ENCODE data around the gene SLIT3. TPM values are rescaled to one million over a fixed set of nuclear protein-coding genes. Genes with fewer than 3 reads are reported as not detected.

Gene SLIT3
- total and polyA plus RNA-seq, 10 of the 15 experiments (the other 5 are each of a cell fraction or from before 2014, with no cell fraction given), result 0.05 TPM; not detected in 9

DNA sequence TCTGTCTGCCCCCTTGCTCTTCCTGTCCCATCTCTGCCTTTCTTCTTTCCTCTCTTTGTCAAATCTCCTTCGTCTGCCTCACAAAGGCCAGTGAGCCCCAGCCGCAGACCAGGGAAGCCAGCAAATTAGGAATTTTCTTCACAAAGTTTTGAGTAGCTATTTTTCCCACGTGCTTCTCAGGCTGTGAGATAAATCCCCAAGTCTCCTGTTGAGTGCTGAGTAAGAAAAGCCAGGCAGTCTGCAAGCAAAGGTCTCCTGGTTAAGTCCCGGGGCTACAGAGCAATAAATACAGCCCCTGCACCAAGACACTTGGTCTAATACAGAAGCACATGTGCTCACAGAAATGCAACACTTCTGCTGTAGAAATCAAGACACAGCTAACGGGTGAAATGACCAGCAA, 284.9 kb downstream of the SLIT3 start:
- H3K27me3 ChIP-seq (replicated peaks in 1 of 2; ENCODE audit: control insufficient read depth in 2 of 2, insufficient read depth in 2 of 2, low read length in 1 of 2), result peaks cover 0 to 1% of the 10 kb centered on the region in 2 experiments; a peak in 2 of 4 replicates
- in situ Hi-C loops (cut with MboI) (no loop called here), intact Hi-C loops (cut with micrococcal nuclease; ENCODE audit: unreplicated experiment) (no loop called here)
- no peaks in the 10 kb centered on the region for H3K9me3 ChIP-seq (replicated peaks; ENCODE audit: control insufficient read depth, insufficient read depth, low read length)
- no peak overlapping the region for H3K27ac ChIP-seq (ENCODE audit: control insufficient read depth, insufficient read depth)
- ChIA-PET SMC1A (ENCODE audit: uncharacterized antibody, unreplicated experiment) (no interaction called here), POLR2A (no interaction called here), CTCF (no interaction called here), RAD21 (ENCODE audit: unreplicated experiment) (no interaction called here)
- H3K9ac ChIP-seq (ENCODE audit: control insufficient read depth, insufficient read depth, low read length), result no peak overlapping the region
- H3K4me2 ChIP-seq (ENCODE audit: control insufficient read depth, insufficient read depth), result no peak overlapping the region
- no peak for FAIRE-seq
- no TSS peak for BruUV-seq (replicated peaks)
- H4K20me1 ChIP-seq (ENCODE audit: control insufficient read depth, insufficient read depth), result no peaks in the 10 kb centered on the region
- no peak overlapping the region for H2AFZ ChIP-seq (ENCODE audit: control insufficient read depth, low read depth, low read length)
- ATAC-seq, result no peak
- DNase-seq (ENCODE audit: low read depth, low spot score), result no peak
- WGBS (ENCODE audit: insufficient coverage, insufficient replicate concordance, low lambda C conversion rate, missing lambda C conversion rate), result 20% methylated on average over 5 of the region's 5 CpGs
- H3K4me3 ChIP-seq, result no peak overlapping the region
- no peaks in the 10 kb centered on the region for H3K79me2 ChIP-seq (ENCODE audit: control insufficient read depth, insufficient read depth, low read length)
- H3K36me3 ChIP-seq (ENCODE audit: control insufficient read depth in 2 of 2, insufficient read depth in 2 of 2, low read length in 1 of 2), result no peaks in the 10 kb centered on the region
- H3K4me1 ChIP-seq (ENCODE audit: control insufficient read depth, insufficient read depth, low read length), result 0 out of 2 replicates have a peak, but pooled peaks cover 5% of the 10 kb centered on the region
- no peak for TF ChIP-seq HSF1 (IDR thresholded peaks at IDR 0.05; ENCODE audit: low read depth, low read length)
- no peak for TF ChIP-seq SREBF2 (IDR thresholded peaks at IDR 0.05; ENCODE audit: low read length)
- TF ChIP-seq STAT1 (conservative IDR thresholded peaks at IDR 0.05), result no peak
- no peak for TF ChIP-seq SPI1 (IDR thresholded peaks at IDR 0.05; ENCODE audit: borderline replicate concordance, insufficient read depth, low read depth, low read length)
- TF ChIP-seq RELA (IDR thresholded peaks at IDR 0.05; ENCODE audit: borderline replicate concordance, partially characterized antibody), result no peak
- no peak for TF ChIP-seq BHLHE40 (IDR thresholded peaks at IDR 0.05; ENCODE audit: borderline replicate concordance in 1 of 2, low read depth in 2 of 2, low read length in 1 of 2)
- TF ChIP-seq MEF2A (IDR thresholded peaks at IDR 0.05; ENCODE audit: insufficient read depth, low read depth, low read length), result no peak
- TF ChIP-seq, protein P1, sequence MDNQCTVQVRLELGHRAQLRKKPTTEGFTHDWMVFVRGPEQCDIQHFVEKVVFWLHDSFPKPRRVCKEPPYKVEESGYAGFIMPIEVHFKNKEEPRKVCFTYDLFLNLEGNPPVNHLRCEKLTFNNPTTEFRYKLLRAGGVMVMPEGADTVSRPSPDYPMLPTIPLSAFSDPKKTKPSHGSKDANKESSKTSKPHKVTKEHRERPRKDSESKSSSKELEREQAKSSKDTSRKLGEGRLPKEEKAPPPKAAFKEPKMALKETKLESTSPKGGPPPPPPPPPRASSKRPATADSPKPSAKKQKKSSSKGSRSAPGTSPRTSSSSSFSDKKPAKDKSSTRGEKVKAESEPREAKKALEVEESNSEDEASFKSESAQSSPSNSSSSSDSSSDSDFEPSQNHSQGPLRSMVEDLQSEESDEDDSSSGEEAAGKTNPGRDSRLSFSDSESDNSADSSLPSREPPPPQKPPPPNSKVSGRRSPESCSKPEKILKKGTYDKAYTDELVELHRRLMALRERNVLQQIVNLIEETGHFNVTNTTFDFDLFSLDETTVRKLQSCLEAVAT (IDR thresholded peaks at IDR 0.05), result no peak
- TF ChIP-seq, protein P2, sequence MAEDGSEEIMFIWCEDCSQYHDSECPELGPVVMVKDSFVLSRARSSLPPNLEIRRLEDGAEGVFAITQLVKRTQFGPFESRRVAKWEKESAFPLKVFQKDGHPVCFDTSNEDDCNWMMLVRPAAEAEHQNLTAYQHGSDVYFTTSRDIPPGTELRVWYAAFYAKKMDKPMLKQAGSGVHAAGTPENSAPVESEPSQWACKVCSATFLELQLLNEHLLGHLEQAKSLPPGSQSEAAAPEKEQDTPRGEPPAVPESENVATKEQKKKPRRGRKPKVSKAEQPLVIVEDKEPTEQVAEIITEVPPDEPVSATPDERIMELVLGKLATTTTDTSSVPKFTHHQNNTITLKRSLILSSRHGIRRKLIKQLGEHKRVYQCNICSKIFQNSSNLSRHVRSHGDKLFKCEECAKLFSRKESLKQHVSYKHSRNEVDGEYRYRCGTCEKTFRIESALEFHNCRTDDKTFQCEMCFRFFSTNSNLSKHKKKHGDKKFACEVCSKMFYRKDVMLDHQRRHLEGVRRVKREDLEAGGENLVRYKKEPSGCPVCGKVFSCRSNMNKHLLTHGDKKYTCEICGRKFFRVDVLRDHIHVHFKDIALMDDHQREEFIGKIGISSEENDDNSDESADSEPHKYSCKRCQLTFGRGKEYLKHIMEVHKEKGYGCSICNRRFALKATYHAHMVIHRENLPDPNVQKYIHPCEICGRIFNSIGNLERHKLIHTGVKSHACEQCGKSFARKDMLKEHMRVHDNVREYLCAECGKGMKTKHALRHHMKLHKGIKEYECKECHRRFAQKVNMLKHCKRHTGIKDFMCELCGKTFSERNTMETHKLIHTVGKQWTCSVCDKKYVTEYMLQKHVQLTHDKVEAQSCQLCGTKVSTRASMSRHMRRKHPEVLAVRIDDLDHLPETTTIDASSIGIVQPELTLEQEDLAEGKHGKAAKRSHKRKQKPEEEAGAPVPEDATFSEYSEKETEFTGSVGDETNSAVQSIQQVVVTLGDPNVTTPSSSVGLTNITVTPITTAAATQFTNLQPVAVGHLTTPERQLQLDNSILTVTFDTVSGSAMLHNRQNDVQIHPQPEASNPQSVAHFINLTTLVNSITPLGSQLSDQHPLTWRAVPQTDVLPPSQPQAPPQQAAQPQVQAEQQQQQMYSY (CRISPR knock-in tag; IDR thresholded peaks at IDR 0.05), result no peak
- no peak for TF ChIP-seq POLR2AphosphoS2 (IDR thresholded peaks at IDR 0.05; ENCODE audit: low read depth, low read length)
- TF ChIP-seq CREM (IDR thresholded peaks at IDR 0.05; ENCODE audit: low read depth), result no peak
- no peak for TF ChIP-seq TAF1 (IDR thresholded peaks at IDR 0.05; ENCODE audit: borderline replicate concordance, low read depth, low read length)
- TF ChIP-seq, protein P3, sequence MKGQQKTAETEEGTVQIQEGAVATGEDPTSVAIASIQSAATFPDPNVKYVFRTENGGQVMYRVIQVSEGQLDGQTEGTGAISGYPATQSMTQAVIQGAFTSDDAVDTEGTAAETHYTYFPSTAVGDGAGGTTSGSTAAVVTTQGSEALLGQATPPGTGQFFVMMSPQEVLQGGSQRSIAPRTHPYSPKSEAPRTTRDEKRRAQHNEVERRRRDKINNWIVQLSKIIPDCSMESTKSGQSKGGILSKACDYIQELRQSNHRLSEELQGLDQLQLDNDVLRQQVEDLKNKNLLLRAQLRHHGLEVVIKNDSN (IDR thresholded peaks at IDR 0.05; ENCODE audit: borderline replicate concordance, extremely low read length, insufficient read depth, low read depth, low read length), result no peak
- no peak for TF ChIP-seq YBX1 (IDR thresholded peaks at IDR 0.05)
- no peak for TF ChIP-seq PAX8 (IDR thresholded peaks at IDR 0.05)
- no peak for TF ChIP-seq PML (IDR thresholded peaks at IDR 0.05; ENCODE audit: low read length)
